DMS 273 (cell line): ENCODE data around the gene BCL11B.

Experiments used
- DNase-seq: peaks from one replicate; lab custom pipeline; 2025; ENCODE audit not compliant: unreplicated experiment; lab: John Stamatoyannopoulos, UW

BCL11B gene

DNA sequence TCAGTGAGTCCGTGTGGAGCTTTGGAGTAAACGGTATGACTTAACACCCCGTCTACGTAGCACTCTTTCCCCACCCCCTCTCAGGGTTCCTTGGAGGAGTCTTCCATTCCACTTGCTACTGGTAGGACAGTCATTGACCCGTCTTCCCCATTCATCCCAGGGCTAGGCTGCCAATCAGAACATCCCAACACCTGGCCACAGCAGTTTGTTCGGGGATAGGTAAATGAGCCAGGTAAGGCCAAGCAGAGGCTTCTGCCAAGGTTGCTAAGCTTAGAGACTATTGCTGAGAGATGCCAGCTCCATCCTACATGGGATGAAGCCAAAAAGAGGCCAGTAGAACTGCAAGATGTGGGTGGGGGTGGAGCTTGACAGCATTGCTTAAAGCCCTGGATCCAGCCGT lies 130.8 kb downstream of the BCL11B start:
- no peak for DNase-seq

DNA sequence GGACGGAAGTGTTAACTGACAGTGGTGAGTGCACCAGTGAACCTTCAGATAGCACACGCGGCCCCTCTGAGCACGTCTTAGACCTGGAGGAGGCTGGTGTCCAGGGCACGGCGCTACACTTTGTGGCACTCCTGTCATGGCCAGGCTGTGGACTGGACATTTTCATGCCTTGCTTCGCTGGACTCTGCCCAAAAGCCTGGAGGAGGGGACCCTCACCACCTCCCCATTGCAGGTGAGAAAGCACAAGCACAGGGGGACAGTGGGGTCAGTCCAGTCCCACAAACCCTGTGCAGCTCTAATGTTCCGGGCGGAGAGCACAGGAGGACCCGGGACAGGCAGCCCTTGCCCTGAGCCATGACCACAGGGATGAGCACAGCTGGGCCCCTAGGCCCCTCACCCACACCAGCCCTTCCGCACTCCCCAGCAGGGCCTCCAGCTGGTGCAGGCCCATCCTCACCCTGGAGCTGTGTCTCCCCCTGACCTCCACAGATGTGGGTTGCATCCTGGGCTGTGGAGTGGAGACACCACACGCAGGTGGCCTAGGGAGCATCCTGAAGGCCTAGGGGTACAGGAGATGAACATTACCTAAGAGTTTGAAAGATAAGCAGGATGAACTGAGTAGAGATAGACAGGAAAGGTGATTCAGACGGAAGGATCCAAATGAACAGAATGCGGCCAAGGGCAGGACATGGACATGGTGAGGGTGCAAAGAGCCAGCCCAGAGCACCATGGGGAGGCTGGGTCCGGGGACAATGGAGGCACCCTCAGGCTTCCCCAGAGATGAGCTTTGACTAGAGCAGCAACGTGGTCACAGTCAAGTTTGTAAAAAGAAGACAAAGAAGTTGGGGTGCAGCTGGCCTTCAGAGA lies 132.8 kb downstream of the BCL11B start:
- no peak for DNase-seq

GRCh38 chr14:99137913-99138571 lies 134.0 kb downstream of the BCL11B start:
- peak; percentile 18 for DNase-seq

- DNase-seq, result no peak
Measured at GRCh38 chr14:99137001-99137700, 134.8 kb downstream of the BCL11B start.

GRCh38 chr14:99136401-99136800 lies 135.6 kb downstream of the BCL11B start:
- DNase-seq, result no peak

- DNase-seq, result no peak
Measured at GRCh38 chr14:99136047-99136400, 136.0 kb downstream of the BCL11B start.

- DNase-seq, result no peak
Measured at GRCh38 chr14:99134516-99135046, 137.4 kb downstream of the BCL11B start.

DNA sequence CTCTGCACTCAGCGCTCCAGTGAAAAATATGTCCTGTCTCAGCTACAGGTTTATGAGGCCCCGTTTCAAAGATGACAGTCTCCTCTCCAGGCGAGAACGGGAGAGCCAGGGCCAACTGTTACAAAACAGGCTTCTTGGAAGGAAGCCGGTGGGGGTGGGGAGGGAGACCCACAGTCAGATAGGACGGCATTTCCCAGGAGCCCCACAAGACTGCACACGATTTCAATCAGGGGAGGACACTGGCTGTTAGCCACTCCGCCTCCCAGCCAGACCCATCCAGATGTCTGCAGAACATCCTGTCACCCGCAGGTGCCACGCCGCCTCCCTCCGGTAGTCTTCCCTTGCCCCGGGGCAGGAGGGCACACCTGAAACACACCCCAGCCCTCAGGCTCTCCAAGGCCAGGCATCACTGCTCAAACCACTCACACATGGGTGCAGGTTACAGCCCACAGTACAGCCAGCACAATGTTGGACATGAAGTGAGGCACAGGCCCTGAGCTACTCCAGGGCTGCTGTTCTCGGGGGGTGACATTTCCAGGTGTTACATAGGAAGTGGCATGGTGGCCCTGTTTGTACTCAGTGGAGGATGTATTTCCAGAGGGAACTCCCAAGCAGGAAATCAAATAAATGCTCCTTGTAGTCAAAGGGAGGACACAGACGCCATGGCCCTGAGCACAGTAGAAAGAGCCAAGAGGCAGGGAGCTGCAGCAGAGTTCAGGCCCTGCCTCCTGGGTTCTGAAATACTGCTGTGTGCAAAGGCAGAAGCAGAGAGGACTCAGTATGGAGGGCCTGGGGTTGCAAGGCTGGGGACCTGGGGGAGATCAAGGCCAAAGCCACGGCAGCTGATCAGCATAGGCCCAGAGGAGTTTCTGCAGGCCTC lies 138.1 kb downstream of the BCL11B start:
- DNase-seq, result no peak

DNA sequence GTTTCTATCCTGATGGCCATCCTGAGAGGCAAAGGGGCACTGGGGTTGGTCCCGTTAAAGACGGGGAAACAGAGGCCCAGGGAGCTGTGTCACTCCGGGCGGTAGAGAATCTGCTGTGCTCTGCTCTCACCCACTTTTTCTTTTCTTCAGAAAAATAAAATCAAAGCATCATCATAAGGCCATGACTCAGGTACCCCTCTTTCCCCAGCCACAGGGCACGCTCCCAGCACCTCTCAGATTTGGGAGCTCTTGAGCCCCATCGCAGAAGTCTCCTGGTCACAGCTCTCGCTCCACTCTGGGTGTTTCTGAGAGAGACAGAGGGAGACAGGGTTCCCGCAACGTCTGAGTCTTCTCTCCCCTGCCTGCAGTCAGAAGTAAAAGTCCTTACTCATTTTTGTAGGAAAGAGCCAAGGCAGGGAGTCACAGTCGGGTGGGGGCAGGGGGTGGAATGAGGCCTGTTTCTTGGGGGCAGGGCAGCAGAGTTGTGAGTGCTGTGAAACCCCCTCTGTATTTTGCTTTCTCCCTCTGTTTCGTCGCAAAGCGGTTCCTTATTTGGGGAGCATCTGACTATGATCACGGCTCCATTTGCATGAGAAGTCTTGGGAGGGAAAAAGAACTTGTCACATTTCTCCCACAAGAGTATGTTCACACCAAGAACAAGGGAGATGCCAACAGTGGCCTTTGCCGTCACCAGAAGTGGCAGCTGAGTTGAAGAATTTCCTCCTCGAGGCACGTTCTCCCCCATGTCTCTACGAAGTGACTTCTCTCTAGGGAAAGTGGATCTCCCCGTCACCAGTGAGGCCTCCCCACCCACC lies 139.0 kb downstream of the BCL11B start:
- DNase-seq, result no peak

GRCh38 chr14:99131632-99132271 lies 140.2 kb downstream of the BCL11B start:
- no peak for DNase-seq

DNA sequence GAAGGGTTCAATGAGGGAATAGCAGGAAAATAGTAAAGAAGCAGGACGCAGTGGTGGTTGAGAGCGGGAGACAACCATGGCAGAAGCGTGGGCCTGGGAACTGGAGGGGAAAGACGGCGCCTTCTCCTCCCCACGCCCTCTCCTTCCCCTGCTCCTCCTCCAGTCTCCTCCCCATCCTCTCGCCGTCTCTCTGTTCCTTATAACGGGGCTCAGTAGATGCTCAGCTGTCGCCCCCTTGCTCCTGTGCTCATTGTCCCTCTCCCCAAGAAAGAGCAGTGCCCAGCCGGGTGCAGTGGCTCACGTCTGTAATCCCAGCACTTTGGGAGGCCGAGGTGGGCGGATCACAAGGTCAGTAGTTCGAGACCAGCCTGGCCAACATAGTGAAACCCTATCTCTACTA lies 142.0 kb downstream of the BCL11B start:
- no peak for DNase-seq

GRCh38 chr14:99129211-99129696 lies 142.7 kb downstream of the BCL11B start:
- no peak for DNase-seq

- DNase-seq, result no peak
Measured at GRCh38 chr14:99128185-99128584, 143.8 kb downstream of the BCL11B start.

DNA sequence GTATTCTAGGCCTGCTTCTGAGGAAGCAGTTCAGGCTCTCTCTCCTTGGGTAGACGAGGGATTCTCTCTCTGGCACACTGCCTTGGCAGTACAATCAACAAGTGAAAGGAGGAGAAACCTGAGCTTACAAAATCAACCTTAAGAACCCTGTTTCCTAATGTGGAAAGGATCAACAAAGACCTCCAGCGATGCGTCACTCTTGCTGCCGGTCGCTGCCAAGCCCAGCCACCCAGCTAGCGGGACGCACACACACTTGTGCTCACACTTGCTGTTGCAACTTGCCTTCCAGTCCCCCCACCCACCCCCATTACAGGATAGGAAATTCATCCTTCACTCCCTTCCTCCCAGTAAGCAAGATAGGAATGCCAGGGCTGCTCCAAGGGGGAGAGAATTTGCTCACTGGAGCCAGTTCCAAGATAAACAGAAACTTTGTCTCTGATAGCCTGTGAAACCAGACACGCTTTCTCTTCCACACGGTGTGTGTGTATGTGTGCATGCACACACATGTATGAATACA lies 144.3 kb downstream of the BCL11B start:
- DNase-seq, result no peak

GRCh38 chr14:99125616-99126431 lies 146.2 kb downstream of the BCL11B start:
- DNase-seq, result no peak

GRCh38 chr14:99125113-99125512 lies 146.9 kb downstream of the BCL11B start:
- no peak for DNase-seq

GRCh38 chr14:99124482-99125105 lies 147.4 kb downstream of the BCL11B start:
- peak; percentile 24 for DNase-seq
